Fibroblast of villous mesenchyme (primary cell): Measurements from ENCODE around the gene RAB11FIP3. TPM values are rescaled to one million over a fixed set of nuclear protein-coding genes. Genes with fewer than 3 reads are reported as not detected.
"Not testable (repeated sequence)": the region's sequence is repeated elsewhere in the genome, so short reads cannot be mapped to it uniquely, and the experiment has no call there.

Source experiments
- DNase-seq: peaks from one replicate; pipeline ENCODE4 v3.0.0-alpha.2; 2010; ENCODE audit warnings: low read depth
- H3K4me3 ChIP-seq: 2 replicates; pipeline ENCODE4 v1.5.1; 2011; ENCODE audit warnings: low read depth, mild to moderate bottlenecking, low read length
- CTCF ChIP-seq: IDR thresholded peaks from 2 replicates; pipeline ENCODE4 v1.5.1; 2012; ENCODE audit warnings: low read depth, mild to moderate bottlenecking, low read length; ENCODE audit not compliant: insufficient read depth
- total RNA-seq: library from RNA; depleted of rRNA; stranded (reverse); fragments of >200 nt; gene quantifications from 2 replicates; pipeline ENCODE4 v1.2.3, GENCODE V29; 2012

The RAB11FIP3 gene
- 19.0 and 19.4 TPM in 2 replicates for total RNA-seq

- peak; percentile 81 for DNase-seq
- H3K4me3 ChIP-seq, result peak within 1 kb of the TSS; percentile 78
- TF ChIP-seq CTCF, result no peak
These were observed at the start of gene RAB11FIP3 for GRCh38 chr16:425082-425718. RAB11FIP3 (plus strand) TSS chr16:425649; CDS start chr16:426007, 358 bp downstream.

GRCh38 chr16:375927-376816 lies 49.3 kb upstream of the RAB11FIP3 start:
- no peak for TF ChIP-seq CTCF
- no peak overlapping the region for H3K4me3 ChIP-seq
- DNase-seq, result no peak

GRCh38 chr16:376817-377418 lies 48.5 kb upstream of the RAB11FIP3 start:
- no peak for TF ChIP-seq CTCF
- no peak for DNase-seq
- H3K4me3 ChIP-seq, result no peak overlapping the region

GRCh38 chr16:377419-377951 lies 48.0 kb upstream of the RAB11FIP3 start:
- TF ChIP-seq CTCF, result no peak
- no peak for DNase-seq
- H3K4me3 ChIP-seq, result no peak overlapping the region

- DNase-seq, H3K4me3 ChIP-seq: not testable (repeated sequence)
These were observed 47.2 kb upstream of the RAB11FIP3 start for GRCh38 chr16:378113-378820.

GRCh38 chr16:378821-379182 lies 46.6 kb upstream of the RAB11FIP3 start:
- no peak overlapping the region for H3K4me3 ChIP-seq
- no peak for TF ChIP-seq CTCF
- no peak for DNase-seq
